HG02870 (cell line): ENCODE measurements around the gene SHROOM3.

Experiments
- ATAC-seq: cut with Tn5 transposase; IDR thresholded peaks from one replicate; pipeline ENCODE4 v1.9.1; 2021; ENCODE audit warnings: mild to moderate bottlenecking, moderate library complexity; ENCODE audit not compliant: unreplicated experiment

SHROOM3 gene

DNA sequence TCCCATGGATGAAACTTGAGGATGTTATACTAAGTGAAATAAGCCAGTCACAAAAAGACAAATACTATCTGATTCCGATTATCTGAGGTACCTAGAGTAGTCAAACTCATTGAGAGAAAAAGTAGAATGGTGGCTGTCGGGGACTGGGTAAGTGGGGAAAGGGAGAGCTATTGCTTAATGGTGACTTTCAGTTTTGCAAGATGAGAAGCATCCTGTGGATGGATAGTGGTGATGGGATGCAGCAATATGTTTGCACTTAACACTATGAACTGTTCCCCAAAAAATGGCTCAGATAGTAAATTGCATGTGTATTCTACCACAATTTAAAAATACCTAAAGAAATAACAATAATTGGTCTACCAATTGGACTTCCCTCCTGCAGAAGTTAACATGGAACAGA, 181.5 kb downstream of the SHROOM3 start:
- ATAC-seq = no peak

DNA sequence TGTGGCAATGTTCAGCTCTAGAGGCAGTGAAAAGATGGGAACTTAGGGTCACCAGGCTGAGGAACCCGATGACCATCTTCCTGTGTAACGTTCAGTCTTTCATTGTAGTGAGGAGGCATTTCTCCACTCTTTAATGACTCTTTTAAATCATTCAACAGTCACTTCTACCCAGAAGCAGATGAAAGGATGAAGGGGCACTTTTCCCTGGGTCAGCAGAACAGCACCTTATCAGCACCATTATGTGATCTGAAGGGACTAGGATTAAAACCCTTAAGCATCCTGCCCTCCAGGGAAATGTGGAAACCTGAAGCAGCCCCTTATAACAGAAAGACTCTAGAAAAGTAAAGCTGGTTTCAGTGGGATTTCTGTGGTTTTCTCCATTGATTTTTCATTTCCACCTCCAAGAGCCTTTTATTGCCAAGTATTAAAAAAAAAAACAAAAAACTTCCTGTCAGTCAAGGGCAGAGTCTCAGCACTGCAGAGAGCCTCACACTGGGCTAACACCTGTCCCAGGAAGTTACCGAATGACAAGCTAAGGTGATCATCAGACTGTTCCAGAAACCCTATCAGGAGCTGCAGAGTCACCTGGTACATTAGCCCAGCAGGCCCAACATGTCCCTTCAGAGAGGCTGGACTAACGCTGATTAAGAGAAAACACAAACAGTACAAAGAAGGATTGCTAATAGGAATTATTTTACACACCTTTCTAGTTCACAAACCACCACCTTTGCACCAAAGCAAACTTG, 185.9 kb downstream of the SHROOM3 start:
- ATAC-seq = no peak

DNA sequence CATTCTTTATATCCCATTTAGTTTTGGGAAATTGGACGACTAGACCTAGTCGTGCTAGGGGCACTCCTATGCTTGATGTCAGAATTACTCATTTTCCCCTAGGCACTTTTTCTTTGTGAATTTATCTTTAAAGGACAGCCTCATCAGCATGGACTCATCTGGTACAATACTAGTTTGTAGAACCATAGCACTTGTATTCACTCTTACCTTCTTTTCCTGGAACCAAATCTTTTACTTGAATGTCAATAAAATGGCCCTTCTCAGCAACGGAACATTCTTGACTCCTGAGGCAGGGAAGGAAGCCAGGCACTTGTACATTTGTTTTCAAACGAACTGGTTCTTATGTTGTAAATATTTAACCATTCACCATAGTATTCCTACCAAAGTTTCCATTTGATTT, 187.1 kb downstream of the SHROOM3 start:
- no peak for ATAC-seq

DNA sequence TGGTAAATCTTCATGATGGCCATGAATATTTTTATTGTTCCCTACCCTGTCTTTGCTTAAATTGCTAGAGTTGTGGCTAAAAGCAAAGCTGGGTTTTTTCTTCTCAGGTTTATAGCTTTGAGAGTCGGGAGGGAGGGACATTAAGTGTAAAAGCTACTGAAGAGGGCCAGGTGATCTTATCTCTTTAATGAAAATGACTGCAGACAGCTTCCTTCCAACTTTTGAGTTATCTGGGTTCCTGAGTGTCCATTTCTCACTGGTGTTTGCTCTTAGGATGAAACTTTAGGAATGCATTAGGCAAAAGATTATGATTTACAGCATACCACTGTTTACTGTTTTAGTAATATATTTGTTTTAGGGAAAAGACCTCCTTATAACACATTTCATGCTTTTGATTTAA, 187.7 kb downstream of the SHROOM3 start:
- ATAC-seq = no peak

DNA sequence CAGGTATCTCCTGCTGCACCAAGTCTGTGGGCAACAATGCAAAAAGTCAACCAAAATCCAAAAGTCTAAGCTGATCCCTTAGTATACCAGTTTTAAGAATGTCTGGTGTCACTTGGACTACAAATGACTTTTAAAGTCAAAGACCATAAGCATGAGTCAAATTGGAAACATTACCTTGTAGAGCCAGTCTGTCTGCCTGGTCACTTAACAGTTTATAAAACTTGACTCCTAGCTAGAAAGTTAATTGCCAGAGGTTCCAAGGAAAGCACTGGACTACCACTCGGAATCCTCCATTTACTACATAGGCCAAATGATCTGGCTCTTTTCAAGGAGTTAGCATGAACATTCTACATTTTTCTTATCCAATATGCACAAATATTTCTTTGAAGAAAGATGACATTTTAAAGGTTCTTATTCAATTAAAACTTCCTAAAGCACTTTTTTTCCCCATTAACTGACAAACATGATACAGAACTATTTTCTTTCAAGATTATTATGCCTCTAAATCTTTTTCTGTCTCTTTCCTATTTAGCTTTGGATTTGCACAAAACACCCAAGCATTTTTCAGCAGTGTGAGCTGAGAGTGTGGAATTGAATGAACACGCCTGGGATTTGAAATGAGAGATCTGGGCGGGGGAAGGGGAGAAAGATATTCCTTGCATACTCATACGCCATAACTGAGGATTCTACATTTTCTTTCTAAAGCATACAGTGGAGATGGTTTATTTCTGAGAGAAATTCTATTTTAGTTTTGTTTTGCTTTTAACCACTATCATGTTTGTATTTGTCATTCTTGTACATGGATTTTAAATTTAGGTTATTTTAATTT, 188.4 kb downstream of the SHROOM3 start:
- ATAC-seq = no peak

DNA sequence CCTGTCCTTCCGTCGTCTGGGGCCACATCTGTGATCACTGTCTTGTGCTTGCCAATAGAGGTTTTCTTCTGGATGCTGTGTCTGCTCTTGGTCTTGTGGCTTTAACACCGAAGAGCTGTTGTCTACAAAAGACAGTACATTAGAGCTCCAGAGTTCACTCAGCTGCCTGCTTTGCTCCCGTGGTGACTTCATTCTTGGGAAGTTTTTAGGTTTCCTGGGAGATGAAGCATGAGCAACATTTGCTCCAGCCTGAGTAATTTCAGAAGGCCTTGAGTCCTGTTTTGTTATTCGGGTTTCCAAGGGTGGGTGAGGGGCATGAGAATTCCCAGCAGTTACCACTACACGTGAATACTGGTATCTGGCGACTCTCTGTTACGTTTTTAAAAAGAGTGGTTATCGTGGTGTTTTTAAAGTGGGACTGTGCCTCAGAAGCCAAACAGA, 189.2 kb downstream of the SHROOM3 start:
- ATAC-seq = no peak

DNA sequence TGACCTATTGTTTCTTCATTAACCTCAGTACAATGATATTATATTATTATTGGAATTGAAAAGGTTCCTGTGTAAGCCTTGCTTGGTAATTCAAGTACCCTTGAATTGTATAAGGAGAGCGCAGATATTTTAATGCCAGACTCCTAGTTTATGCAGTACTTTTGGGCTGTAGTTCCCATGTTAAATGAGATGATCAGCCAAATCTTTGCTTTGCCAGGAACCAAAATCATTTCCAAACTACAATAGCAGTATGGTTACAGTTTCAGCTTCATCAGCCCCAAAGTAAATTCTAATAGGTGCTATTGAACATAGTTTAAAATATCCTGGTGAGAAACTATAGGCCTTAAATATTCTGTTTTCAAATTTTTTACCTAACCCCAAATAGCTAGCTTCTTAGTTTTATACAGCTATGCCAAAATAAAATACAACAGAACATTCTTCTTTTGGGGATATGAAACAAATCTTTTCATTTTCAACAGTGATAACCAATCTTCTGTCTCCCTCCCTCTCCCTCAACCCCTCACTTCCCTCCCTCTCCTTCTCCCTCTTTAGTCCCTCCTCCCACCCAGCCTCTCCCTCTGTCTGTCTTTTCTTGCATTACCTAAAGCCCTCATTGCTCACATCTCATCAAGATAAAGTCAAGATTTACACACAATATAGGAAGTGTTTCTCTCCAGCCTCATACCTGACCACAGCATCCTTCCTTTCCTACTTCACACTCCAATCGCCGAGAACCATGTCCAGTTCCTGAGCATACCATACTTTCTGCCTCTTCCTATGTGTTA, 190.1 kb downstream of the SHROOM3 start:
- no peak for ATAC-seq

DNA sequence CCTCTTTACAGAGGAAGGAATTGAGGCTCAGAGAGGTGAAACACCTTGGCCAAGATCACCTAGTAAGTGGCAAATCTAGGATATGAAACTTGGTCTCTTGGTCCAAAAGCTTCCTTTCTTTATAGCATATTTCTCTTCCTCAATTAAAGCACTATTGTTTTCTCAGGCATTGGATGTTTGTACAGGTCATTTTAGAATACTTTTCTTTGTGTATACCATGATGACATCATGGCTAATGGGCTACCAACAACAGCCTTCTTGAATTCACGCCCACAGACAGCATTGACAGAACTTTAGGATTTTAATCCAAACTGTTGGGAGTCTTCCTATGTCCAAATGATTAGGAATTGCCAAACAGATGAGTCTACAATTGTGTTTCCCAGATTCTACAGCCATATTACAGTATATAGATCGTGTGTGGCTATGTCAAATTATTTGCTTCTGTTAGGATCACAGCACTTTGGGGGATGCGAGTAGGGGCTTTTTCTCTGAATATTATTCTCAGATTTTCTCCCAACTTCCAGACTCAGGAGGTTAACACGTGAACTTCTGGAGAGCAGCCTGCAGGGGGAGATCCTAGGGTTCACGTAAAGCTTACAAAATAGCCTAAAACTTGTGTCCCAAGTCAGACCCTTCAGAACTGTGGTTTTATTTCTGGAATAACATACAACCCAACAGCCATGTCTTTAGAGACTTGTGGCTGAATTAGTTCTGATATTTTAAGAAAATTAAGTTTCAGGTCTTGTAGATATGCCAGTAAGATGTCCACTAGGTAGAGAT, 191.8 kb downstream of the SHROOM3 start:
- ATAC-seq = no peak

DNA sequence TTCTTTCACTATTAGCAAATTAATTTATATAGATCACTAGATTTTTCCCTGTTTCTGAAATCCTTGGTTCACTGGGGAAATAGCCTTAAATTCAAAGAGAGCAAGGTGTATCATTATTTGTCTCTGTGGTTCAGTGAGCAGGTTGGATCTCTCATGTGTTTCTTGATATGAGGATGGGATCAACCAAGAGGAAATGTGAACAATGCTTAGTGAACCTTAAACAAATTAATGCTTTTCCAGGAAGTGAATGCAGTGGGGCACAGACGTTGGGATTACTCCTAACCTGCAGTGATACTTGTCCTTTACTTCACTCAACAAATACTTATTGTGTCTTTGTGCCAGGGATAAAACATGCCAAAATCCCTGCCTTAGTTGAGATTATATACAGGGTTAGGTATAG, 193.2 kb downstream of the SHROOM3 start:
- ATAC-seq = no peak

DNA sequence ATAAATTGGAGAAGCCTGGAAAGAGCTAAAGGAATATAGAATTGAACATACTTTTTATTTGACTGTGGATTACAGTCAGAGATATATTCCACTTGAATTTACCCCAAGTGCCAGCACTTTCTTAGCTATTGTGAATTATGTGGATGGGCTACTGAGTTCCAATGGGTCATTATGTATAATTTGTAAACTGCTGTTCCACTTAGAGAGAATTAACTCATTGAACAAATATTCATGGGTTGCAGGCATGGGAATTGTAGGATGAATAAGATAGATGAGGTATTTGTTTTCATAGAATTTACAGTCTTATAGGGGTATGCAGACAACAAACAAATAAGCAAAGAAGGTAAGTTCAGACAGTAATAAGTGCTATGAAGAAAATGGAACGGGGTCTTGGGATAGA, 195.7 kb downstream of the SHROOM3 start:
- ATAC-seq = no peak

DNA sequence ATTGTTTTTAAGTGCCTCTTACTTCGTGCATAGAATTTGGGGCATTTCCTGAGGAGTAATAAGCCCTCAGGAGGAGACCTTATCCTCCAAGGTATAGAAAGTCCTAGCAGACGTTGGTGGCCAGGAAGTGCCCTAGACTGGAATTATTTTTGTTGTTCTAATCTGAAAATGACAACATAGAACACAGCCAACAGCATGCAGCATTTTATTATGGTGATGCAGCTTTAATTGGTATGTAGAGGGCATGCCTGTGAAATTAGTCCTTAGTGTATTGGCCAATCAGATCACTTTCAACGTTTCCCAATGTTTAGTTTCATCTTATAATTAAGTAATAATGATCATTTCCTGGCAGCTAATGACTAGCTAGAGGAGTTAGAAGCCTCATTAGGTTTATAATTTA, 199.2 kb downstream of the SHROOM3 start:
- ATAC-seq = no peak

DNA sequence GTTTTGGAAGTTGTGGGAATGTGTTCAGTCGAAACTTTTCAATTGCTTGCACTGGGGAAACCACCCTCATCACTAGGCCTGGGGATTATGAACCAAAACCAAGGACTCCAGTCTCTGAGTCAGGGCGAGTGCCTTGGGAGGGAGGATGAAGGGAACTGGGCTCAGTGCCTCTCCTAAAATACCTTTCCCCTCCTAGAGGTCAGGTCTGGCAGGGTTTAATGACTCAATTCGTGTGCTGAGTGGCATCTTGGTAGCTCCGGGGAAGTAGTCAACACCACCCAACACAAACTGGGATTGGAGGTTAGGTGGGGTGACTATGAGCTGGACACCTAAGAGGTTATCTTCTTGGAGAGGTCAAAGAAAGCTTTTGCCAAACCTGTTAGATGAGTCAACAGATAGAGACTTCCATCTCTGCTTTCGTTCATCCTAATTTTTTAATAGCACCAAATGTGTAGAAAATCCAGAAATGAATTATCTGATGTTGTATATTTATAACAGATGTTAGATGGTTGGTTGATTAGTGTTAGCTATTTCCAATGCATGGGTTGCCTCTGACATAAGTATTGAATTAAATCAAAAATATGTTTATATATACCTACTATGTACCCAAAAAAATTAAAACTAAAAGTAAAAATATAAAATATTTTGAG, 202.8 kb downstream of the SHROOM3 start:
- ATAC-seq = no peak

DNA sequence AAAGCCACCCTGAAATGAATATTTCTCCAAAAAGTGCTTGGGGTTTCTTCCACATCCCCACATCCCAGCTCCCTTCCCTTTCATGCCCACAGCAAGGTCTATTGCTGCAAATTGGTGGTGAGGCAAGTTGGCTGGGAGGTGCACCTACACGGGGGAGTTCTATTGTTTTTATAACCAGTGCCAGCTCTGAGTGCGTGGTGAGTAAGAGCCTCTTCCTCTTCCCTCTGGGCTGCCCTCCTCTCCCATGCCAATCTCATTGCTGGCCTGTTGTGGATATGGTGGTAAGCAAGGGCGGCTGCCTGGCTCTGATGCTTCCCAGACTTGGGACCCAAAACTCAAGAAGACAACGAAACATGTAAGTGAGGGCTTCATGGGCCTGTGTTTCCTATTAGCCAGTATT, 204.3 kb downstream of the SHROOM3 start:
- no peak for ATAC-seq

DNA sequence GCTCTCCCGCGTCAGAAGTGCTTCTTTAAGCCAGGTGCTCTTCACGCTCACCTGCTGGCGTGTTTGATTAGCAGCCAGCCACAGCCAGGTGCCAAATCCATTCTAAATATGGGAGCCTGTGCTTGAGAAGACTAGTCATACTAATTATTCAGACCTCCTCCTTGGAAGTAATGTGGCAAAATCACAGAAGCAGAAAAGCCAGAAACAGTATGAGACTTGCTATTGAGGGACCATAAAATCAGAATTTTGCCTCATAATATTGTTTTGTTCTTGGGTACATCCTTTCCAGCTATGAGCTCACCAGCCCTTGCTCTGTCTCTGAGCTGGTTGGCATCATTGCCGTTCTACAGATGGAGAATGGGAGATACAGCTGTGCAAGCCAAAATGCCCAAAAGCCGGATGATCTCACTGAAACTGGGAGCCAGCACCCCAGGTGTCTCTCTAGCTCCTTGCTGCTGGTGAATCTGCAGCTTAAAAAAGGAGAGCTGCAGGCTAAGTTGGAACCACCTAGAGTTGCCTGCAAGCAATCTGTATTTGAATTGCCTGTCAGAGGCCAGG, 205.4 kb downstream of the SHROOM3 start:
- no peak for ATAC-seq

DNA sequence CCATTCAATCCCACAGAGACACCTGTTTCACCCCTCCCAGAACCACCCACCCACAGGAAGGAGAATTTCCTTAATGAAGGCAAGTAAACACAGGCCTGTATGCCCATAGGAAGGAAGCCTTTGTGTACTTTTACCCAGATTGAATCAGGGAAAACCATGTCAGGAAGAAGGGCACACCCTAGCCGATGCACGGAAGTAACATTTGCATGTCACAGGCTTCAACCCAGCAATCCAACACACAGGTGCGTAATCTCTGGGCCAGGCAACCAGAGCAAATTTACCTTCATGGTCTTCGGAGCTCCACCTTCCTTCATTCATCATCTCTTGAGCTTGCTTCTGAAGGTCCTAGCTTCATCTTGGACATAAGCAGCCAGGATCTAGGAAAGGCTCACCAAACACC, 206.3 kb downstream of the SHROOM3 start:
- no peak for ATAC-seq

DNA sequence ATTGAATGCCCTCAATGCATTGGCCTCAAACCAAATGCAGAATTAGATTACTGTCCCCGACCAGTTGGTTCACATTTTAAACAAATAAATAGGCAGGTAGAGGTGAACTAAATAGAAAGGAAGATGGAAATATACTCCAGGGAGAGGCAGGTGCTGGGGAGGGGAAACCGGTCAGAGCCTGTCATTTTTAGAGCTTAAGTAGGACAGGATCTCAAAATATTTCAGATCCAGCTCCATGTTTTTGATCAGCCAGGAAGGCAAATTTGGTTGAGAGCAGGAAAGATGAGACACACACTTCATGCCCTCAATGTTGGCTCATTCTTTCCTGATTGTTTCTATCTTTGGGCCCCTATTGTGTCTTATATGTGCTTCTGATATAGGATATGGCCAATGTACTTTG, 206.7 kb downstream of the SHROOM3 start:
- no peak for ATAC-seq

DNA sequence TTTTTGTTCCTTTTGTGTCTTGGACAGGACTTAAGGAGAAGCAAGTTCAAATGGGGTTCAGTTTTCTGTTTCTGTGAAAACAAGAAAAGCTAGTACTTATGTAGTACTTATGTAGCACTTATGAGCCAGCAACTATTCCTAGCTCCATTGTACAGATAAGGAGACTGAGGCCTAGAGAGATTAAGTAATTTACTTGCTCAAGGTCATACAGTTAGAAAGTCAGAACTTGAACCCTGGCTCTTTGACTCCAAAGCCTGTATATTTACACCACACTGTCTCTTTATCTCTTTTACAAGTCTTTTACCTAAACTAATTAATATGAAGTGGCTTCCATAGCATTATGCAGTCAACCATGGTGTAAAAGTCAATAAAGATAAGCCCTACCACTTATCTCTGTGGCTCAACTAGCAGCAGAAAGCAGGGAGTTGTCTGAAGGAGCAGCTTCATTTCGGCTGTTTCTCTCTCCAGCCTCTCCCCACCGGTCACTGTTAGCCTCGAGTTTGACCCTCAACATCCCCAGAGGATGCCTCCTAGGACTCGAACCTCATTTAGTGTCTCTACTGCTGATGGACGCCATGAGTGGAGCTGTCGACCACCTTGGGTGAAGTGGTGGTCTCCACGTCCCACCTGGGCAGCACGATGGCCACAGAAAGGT, 209.9 kb downstream of the SHROOM3 start:
- ATAC-seq = no peak

DNA sequence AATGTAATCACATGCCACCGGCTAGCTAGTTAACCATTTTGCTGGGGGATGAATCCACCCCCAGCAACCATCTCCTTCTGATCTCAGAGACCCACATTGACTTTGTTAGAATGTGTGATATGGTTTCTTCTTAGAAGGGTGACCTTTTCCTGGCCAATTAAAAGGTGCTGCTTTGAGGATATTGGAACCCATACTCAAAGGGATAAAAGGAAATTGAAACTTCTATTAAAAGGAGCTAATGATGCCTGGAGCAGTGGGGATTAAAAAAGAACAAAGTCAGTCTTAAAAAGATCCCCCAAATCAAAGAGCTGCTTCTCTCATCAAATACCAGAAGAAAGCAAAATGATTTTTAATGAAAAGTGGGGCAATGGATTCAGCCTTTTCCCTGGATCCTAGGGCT, 214.1 kb downstream of the SHROOM3 start:
- no peak for ATAC-seq

DNA sequence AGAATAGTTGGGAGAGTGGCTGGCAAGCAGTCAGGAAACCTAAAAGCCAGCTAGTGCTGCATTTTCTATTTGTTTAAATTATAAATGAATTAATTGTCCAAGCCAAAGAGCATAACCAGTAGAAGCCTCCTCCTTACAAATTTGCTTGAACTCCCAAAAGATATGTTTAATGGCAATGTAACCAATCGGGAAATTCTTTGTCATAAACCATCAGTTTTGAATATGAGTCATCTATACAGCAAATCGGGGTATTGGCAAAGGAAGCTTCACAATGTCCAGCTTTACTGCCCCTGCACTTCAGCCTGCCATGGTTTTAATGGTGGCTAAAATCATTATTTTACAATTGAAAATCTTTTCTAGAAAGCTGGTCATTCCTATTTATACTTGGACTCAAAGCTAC, 216.6 kb downstream of the SHROOM3 start:
- no peak for ATAC-seq
